ENCODE data around the gene CD2AP. TPM values are rescaled to one million over a fixed set of nuclear protein-coding genes. Genes with fewer than 3 reads are reported as not detected.

CD2AP gene
- polyA plus RNA-seq, 3 donors = 66.6 to 86.8 (median 80.0) TPM

GRCh38 chr6:47650553-47651432 lies 173.2 kb downstream of the CD2AP start:
- no peak for DNase-seq (ENCODE audit: extremely low read depth in 1 of 11, low read depth in 9 of 11, low spot score in 4 of 11)

- DNase-seq (ENCODE audit: extremely low read depth in 1 of 11, low read depth in 9 of 11, low spot score in 4 of 11) = no peak
These were observed 173.9 kb downstream of the CD2AP start for GRCh38 chr6:47651505-47651944.

GRCh38 chr6:47653706-47654105 lies 176.1 kb downstream of the CD2AP start:
- no peak for DNase-seq (ENCODE audit: extremely low read depth in 1 of 11, low read depth in 9 of 11, low spot score in 4 of 11)

GRCh38 chr6:47654255-47654654 lies 176.7 kb downstream of the CD2AP start:
- DNase-seq (ENCODE audit: extremely low read depth in 1 of 11, low read depth in 9 of 11, low spot score in 4 of 11) = no peak

- DNase-seq (ENCODE audit: extremely low read depth in 1 of 11, low read depth in 9 of 11, low spot score in 4 of 11) = no peak
These were observed 178.4 kb downstream of the CD2AP start for GRCh38 chr6:47655719-47656595.

- no peak for DNase-seq (ENCODE audit: extremely low read depth in 1 of 11, low read depth in 9 of 11, low spot score in 4 of 11)
These were observed 184.4 kb downstream of the CD2AP start for GRCh38 chr6:47661960-47662359.

GRCh38 chr6:47663462-47664216 lies 186.1 kb downstream of the CD2AP start:
- no peak for DNase-seq (ENCODE audit: extremely low read depth in 1 of 11, low read depth in 9 of 11, low spot score in 4 of 11)

GRCh38 chr6:47665112-47665511 lies 187.5 kb downstream of the CD2AP start:
- DNase-seq (ENCODE audit: extremely low read depth in 1 of 11, low read depth in 9 of 11, low spot score in 4 of 11) = no peak

- peak in 7 of 11 donors; percentile 5 to 46 (median 29) for DNase-seq (ENCODE audit: extremely low read depth in 1 of 11, low read depth in 9 of 11, low spot score in 4 of 11)
These were observed 192.3 kb downstream of the CD2AP start for GRCh38 chr6:47669684-47670513.

- no peak for DNase-seq (ENCODE audit: extremely low read depth in 1 of 11, low read depth in 9 of 11, low spot score in 4 of 11)
These were observed 193.3 kb downstream of the CD2AP start for GRCh38 chr6:47670851-47671250.

GRCh38 chr6:47671777-47672176 lies 194.2 kb downstream of the CD2AP start:
- DNase-seq (ENCODE audit: extremely low read depth in 1 of 11, low read depth in 9 of 11, low spot score in 4 of 11) = no peak

GRCh38 chr6:47672816-47673215 lies 195.2 kb downstream of the CD2AP start:
- no peak for DNase-seq (ENCODE audit: extremely low read depth in 1 of 11, low read depth in 9 of 11, low spot score in 4 of 11)

GRCh38 chr6:47674673-47675072 lies 197.1 kb downstream of the CD2AP start:
- no peak for DNase-seq (ENCODE audit: extremely low read depth in 1 of 11, low read depth in 9 of 11, low spot score in 4 of 11)

Other genes starting within 250 kb of the CD2AP start
- gene TNFRSF21, start 167.9 kb upstream of the CD2AP start, polyA plus RNA-seq (ENCODE audit: insufficient read length in 3 of 3) = 10 to 100 TPM; 29.1 to 37.6 (median 34.8) TPM
- under 1 TPM; 0.14 to 0.42 (median 0.26) TPM for gene ADGRF4, start 220.8 kb downstream of the CD2AP start, polyA plus RNA-seq (ENCODE audit: insufficient read length in 3 of 3)

Measured in renal cortex interstitium (tissue), 11 donors.